DLD1 (cell line): ENCODE data around the gene DCUN1D3.

Experiments used
- in situ Hi-C: cut with HindIII; loops from 2 replicates; pipeline ENCODE4 v1.10.0; 2017; ENCODE audit warnings: low sequenced_read_pairs

DCUN1D3 gene

GRCh38 chr16:20894388-20894787 is 5.8 kb downstream of the DCUN1D3 start:
- in situ Hi-C loops: no loop called here

- in situ Hi-C loops: no loop called here
Measured at GRCh38 chr16:20889625-20890275, 10.4 kb downstream of the DCUN1D3 start.

GRCh38 chr16:20887207-20887606 is 13.0 kb downstream of the DCUN1D3 start:
- in situ Hi-C loops: no loop called here

GRCh38 chr16:20886320-20886719 is 13.8 kb downstream of the DCUN1D3 start:
- in situ Hi-C loops: no loop called here

GRCh38 chr16:20884240-20884556 is 16.0 kb downstream of the DCUN1D3 start:
- in situ Hi-C loops: no loop called here

GRCh38 chr16:20883554-20884239 is 16.5 kb downstream of the DCUN1D3 start:
- in situ Hi-C loops: no loop called here

GRCh38 chr16:20881503-20881878 is 18.7 kb downstream of the DCUN1D3 start:
- in situ Hi-C loops: no loop called here

- in situ Hi-C loops: no loop called here
Measured at GRCh38 chr16:20880867-20881502, 19.2 kb downstream of the DCUN1D3 start.

GRCh38 chr16:20879175-20880040 is 20.8 kb downstream of the DCUN1D3 start:
- in situ Hi-C loops: no loop called here

GRCh38 chr16:20878682-20879147 is 21.4 kb downstream of the DCUN1D3 start:
- in situ Hi-C loops: no loop called here

- in situ Hi-C loops: no loop called here
Measured at GRCh38 chr16:20875355-20875650, 24.9 kb downstream of the DCUN1D3 start.

GRCh38 chr16:20874088-20874581 is 26.0 kb downstream of the DCUN1D3 start:
- in situ Hi-C loops: no loop called here

GRCh38 chr16:20873331-20873730 is 26.8 kb downstream of the DCUN1D3 start:
- in situ Hi-C loops: no loop called here

- in situ Hi-C loops: no loop called here
Measured at GRCh38 chr16:20871941-20872815, 28.0 kb downstream of the DCUN1D3 start.

- in situ Hi-C loops: no loop called here
Measured at GRCh38 chr16:20871258-20871657, 28.9 kb downstream of the DCUN1D3 start.

- in situ Hi-C loops: no loop called here
Measured at GRCh38 chr16:20870122-20870820, 29.9 kb downstream of the DCUN1D3 start.

- in situ Hi-C loops: no loop called here
Measured at GRCh38 chr16:20868890-20869289, 31.3 kb downstream of the DCUN1D3 start.

GRCh38 chr16:20867585-20867984 is 32.6 kb downstream of the DCUN1D3 start:
- in situ Hi-C loops: no loop called here

- in situ Hi-C loops: no loop called here
Measured at GRCh38 chr16:20866801-20867200, 33.4 kb downstream of the DCUN1D3 start.
